OCI-LY7 (cell line): Measurements from ENCODE around the gene BCL7A. TPM values are rescaled to one million over a fixed set of nuclear protein-coding genes. Genes with fewer than 3 reads are reported as not detected.

Source experiments
- BruUV-seq: library from RNA; stranded (reverse); fragments of 400-500 nt; replicated peaks from 2 replicates; lab custom pipeline; 2021; lab: Mats Ljungman, UMichigan
- CTCF ChIA-PET: fragments of 300-600 bp; sonication (Branson Sonifier 250); formaldehyde crosslinking; loops from one replicate; lab custom pipeline; 2022; ENCODE audit warnings: antibody characterized with exemption; ENCODE audit not compliant: unreplicated experiment; lab: Charles Lee
- POLR2A ChIA-PET: fragments of 300-600 bp; sonication (Branson Sonifier 250); formaldehyde crosslinking; loops from one replicate; lab custom pipeline; 2022; ENCODE audit warnings: antibody characterized with exemption; lab: Charles Lee
- DNase-seq: peaks from one replicate; pipeline ENCODE4 v3.0.0-alpha.2; 2015; ENCODE audit warnings: low spot score
- H2AFZ ChIP-seq: fragments of 200-600 bp; sonication (generic), shearing (Covaris generic); 2 replicates; pipeline ENCODE4 v1.6.1; 2014; ENCODE audit warnings: mild to moderate bottlenecking, antibody characterized with exemption, low read length, moderate library complexity
- H3K27ac ChIP-seq: fragments of 200-600 bp; sonication (generic); 2 replicates; pipeline ENCODE4 v1.5.1; 2014; ENCODE audit warnings: mixed run types, low read depth, mild to moderate bottlenecking, moderate library complexity, low read length, inconsistent platforms; ENCODE audit not compliant: poor library complexity, severe bottlenecking
- H3K36me3 ChIP-seq: fragments of 200-600 bp; sonication (generic); 2 replicates; pipeline ENCODE4 v1.6.1; 2014; ENCODE audit warnings: mild to moderate bottlenecking, antibody characterized with exemption, low read length, moderate library complexity, mixed read lengths; ENCODE audit not compliant: insufficient read depth
- H3K4me1 ChIP-seq: fragments of 200-600 bp; sonication (generic); 2 replicates; pipeline ENCODE4 v1.5.1; 2014; ENCODE audit warnings: mild to moderate bottlenecking, low read length; ENCODE audit not compliant: insufficient read depth, poor library complexity, severe bottlenecking
- H3K4me2 ChIP-seq: fragments of 200-600 bp; sonication (generic); 2 replicates; pipeline ENCODE4 v1.6.1; 2014; ENCODE audit warnings: mild to moderate bottlenecking, low read length
- H3K4me3 ChIP-seq: fragments of 200-600 bp; sonication (generic); 2 replicates; pipeline ENCODE4 v1.5.1; 2014; ENCODE audit warnings: mild to moderate bottlenecking, low read depth, low read length; ENCODE audit not compliant: poor library complexity, severe bottlenecking
- H3K79me2 ChIP-seq: fragments of 200-600 bp; sonication (generic); 2 replicates; pipeline ENCODE4 v1.6.1; 2016; ENCODE audit warnings: low read depth, mild to moderate bottlenecking, low read length, moderate library complexity, mixed read lengths; ENCODE audit not compliant: insufficient read depth
- H3K9me2 ChIP-seq: fragments of 200-600 bp; sonication (generic); 2 replicates; pipeline ENCODE4 v1.6.1; 2016; ENCODE audit warnings: mild to moderate bottlenecking, low read length, mixed read lengths; ENCODE audit not compliant: insufficient read depth
- H3K9me3 ChIP-seq: fragments of 200-600 bp; sonication (generic); 2 replicates; pipeline ENCODE4 v1.6.1; 2014; ENCODE audit warnings: mild to moderate bottlenecking, mixed run types, low read length, mixed read lengths
- H4K20me1 ChIP-seq: fragments of 200-600 bp; sonication (generic); 2 replicates; pipeline ENCODE4 v1.6.1; 2014; ENCODE audit warnings: mild to moderate bottlenecking, antibody characterized with exemption, low read length, moderate library complexity, mixed read lengths; ENCODE audit not compliant: insufficient read depth
- EZH2phosphoT487 ChIP-seq: fragments of 200-600 bp; sonication (generic); IDR thresholded peaks from 2 replicates; pipeline ENCODE4 v1.6.1; 2018; ENCODE audit warnings: low read depth, borderline replicate concordance, mild to moderate bottlenecking, mixed run types, antibody characterized with exemption, low read length, moderate library complexity, mixed read lengths
- intact Hi-C: fragments of 100-400 bp; cut with micrococcal nuclease; formaldehyde crosslinking; loops from one replicate; pipeline ENCODE4 v1.10.0; 2022; ENCODE audit not compliant: unreplicated experiment
- total RNA-seq, 2 experiments: library from RNA; depleted of rRNA in 1 of 2; stranded (reverse); fragments of >200 nt in 1 of 2; shearing (Covaris generic) in 1 of 2; gene quantifications; 2 replicates each; pipeline ENCODE4 v1.2.3, GENCODE V29; 2014 to 2022
- TF ChIP-seq, protein P1 (sequence below): fragments of 200-600 bp; sonication (generic); conservative IDR thresholded peaks from 2 replicates; pipeline ENCODE4 v1.5.1; 2014; ENCODE audit warnings: mild to moderate bottlenecking, antibody characterized with exemption, low read length, moderate library complexity, mixed read lengths

The BCL7A gene
- total RNA-seq, 2 experiments from 2014 or later = 76.2 to 84.7 TPM

DNA sequence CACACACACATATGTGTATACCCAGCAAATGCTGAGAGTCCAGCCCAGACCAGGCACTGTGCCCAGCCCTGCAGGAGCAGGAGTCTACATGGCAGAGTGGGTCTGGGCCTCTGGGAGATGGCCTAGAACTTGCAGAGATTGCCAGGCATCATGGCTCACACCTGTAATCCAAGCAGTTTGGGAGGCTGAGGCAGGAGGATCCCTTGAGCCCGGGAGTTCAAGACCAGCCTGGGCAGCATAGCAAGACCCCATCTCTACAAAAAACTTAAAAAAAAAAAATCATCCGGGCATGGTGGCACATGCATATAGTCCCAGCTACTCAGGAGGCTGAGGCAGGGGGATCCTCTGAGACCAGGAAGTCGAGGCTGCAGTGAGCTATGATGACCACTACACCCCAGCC, 36.1 kb downstream of the BCL7A start:
- H3K27ac ChIP-seq = no peak overlapping the region
- CTCF ChIA-PET = no interaction called here

DNA sequence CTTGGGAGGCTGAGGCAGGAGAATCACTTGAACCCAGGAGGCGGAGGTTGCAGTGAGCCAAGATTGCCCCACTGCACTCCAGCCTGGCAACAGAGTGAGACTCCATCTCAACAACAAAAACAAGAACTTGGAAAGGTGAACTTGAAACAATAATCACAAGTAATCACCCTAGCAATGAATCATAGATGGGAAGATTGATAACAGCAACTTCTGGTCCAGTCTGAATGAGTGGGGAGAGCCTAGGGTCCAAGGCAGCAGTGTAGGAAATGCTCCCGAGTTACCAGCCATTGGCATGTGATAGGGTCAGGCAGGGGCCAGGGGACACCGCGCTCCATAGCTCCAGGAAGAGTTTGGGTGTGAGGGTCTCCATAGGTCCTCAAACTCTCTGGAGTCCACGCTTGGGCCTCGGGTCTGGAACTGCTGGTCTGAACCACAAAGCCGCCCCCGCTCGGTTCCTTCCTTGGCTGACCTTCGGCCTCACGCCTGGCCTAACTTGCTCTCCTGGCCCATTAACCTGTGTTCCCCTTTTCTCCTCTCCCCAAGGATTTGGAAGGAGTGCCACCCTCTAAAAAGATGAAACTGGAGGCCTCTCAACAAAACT, 37.0 kb downstream of the BCL7A start:
- Histone ChIP-seq H3K4me3 (no peak overlapping the region), H3K9me2 (no peaks in the 10 kb centered on the region), H3K79me2 (0 out of 2 replicates have a peak, but pooled peaks cover 4% of the 10 kb centered on the region), H2AFZ (no peak overlapping the region), H3K27ac (no peak overlapping the region), H3K9me3 (no peaks in the 10 kb centered on the region), H3K4me1 (peaks cover 2% of the 10 kb centered on the region), H3K36me3 (peaks cover 79% of the 10 kb centered on the region), H3K4me2 (no peak overlapping the region), H4K20me1 (no peaks in the 10 kb centered on the region)
- TF ChIP-seq, protein P1, sequence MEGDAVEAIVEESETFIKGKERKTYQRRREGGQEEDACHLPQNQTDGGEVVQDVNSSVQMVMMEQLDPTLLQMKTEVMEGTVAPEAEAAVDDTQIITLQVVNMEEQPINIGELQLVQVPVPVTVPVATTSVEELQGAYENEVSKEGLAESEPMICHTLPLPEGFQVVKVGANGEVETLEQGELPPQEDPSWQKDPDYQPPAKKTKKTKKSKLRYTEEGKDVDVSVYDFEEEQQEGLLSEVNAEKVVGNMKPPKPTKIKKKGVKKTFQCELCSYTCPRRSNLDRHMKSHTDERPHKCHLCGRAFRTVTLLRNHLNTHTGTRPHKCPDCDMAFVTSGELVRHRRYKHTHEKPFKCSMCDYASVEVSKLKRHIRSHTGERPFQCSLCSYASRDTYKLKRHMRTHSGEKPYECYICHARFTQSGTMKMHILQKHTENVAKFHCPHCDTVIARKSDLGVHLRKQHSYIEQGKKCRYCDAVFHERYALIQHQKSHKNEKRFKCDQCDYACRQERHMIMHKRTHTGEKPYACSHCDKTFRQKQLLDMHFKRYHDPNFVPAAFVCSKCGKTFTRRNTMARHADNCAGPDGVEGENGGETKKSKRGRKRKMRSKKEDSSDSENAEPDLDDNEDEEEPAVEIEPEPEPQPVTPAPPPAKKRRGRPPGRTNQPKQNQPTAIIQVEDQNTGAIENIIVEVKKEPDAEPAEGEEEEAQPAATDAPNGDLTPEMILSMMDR = no peak
- TF ChIP-seq EZH2phosphoT487 = no peak
- ChIA-PET POLR2A (no interaction called here), CTCF (no interaction called here)
- intact Hi-C loops = no loop called here
- no TSS peak for BruUV-seq
- DNase-seq = no peak

More for the DNA sequence above, 36.1 kb downstream of the BCL7A start:
- Histone ChIP-seq H3K36me3 (peaks cover 84% of the 10 kb centered on the region), H3K4me2 (no peak overlapping the region), H3K4me1 (no peaks in the 10 kb centered on the region), H3K4me3 (no peak overlapping the region), H3K79me2 (0 out of 2 replicates have a peak, but pooled peaks cover 4% of the 10 kb centered on the region), H4K20me1 (no peaks in the 10 kb centered on the region), H3K9me2 (no peaks in the 10 kb centered on the region), H2AFZ (no peak overlapping the region), H3K9me3 (no peaks in the 10 kb centered on the region)
- intact Hi-C loops = no loop called here
- POLR2A ChIA-PET = no interaction called here
- no peak for DNase-seq
- BruUV-seq = no TSS peak
- TF ChIP-seq, protein P1 = no peak
- no peak for TF ChIP-seq EZH2phosphoT487

DNA sequence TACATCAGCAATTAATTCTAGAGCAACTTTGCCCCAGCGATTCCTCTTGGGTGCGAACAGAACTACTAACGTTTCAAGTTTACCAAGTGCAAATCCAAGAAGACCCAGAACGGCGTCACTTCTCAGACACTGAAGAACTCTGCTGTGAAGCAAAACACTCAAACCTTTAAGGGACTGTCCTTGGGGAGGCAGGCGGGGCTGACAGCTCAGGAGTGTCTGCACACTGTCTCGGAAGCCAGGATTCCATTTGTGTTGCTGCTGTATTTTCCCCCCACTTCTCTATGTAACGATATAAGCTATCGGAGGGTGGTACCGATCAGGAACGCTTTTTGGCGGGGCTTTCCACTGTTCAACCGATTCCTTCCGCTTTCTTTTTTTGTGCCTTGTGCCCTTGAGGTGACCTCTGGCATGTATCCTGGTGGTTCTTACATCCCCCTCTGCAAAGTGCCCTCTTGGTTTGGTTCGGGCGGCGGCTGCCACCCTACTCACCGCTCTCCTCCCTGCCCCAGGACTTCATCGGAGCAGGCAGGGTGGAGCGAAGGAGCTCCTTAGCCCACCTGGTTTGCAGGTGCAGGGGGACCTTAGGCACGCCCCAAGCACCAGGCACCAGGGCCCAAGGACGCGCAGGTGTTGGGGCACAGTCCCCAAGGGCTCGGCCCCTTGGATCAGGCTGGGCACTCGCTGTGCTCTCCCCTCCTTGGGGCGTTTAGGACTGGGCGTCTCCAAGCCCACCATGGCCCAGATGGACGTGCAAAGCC, 37.7 kb downstream of the BCL7A start:
- CTCF ChIA-PET = no interaction called here
- H3K27ac ChIP-seq = no peak overlapping the region
- no peaks in the 10 kb centered on the region for H3K9me2 ChIP-seq
- TF ChIP-seq EZH2phosphoT487 = no peak
- TF ChIP-seq, protein P1 = no peak
- peaks cover 9% of the 10 kb centered on the region for H3K4me1 ChIP-seq
- no peak overlapping the region for H3K4me3 ChIP-seq
- intact Hi-C loops = no loop called here
- POLR2A ChIA-PET = no interaction called here
- no peaks in the 10 kb centered on the region for H3K9me3 ChIP-seq
- 0 out of 2 replicates have a peak, but pooled peaks cover 4% of the 10 kb centered on the region for H3K79me2 ChIP-seq
- peaks cover 78% of the 10 kb centered on the region for H3K36me3 ChIP-seq
- H2AFZ ChIP-seq = no peak overlapping the region
- DNase-seq = no peak
- H3K4me2 ChIP-seq = no peak overlapping the region
- BruUV-seq = no TSS peak
- no peaks in the 10 kb centered on the region for H4K20me1 ChIP-seq
